Activated CD4-positive, alpha-beta T cell treated with anti-CD3 and anti-CD28 coated beads, Interleukin-2, amount 10 ng/mL, durations not matched to agents 24 days and 14 days (primary cell): Measurements from ENCODE around the gene REG3A. TPM values are rescaled to one million over a fixed set of nuclear protein-coding genes. Genes with fewer than 3 reads are reported as not detected.

Experiments used
- total RNA-seq: library from RNA; stranded (reverse); gene quantifications from 2 replicates; pipeline ENCODE4 v1.2.3, GENCODE V29; 2022

Gene REG3A
- total RNA-seq, 1 donor from 2014 or later = not detected

Other genes starting within 250 kb of the REG3A start
- gene REG3G, start 134.1 kb downstream of the REG3A start, total RNA-seq = not detected in 2 replicates
- not detected in 2 replicates for gene REG1B, start 71.8 kb downstream of the REG3A start, total RNA-seq
- gene REG1A, start 39.3 kb downstream of the REG3A start, total RNA-seq = not detected in 2 replicates